Smooth muscle cell of the coronary artery (primary cell): ENCODE measurements around the gene SPANXN1. TPM values are rescaled to one million over a fixed set of nuclear protein-coding genes. Genes with fewer than 3 reads are reported as not detected.

Experiments used
- total RNA-seq: library from RNA; depleted of rRNA; stranded (reverse); fragments of >200 nt; gene quantifications from 2 replicates; pipeline ENCODE4 v1.2.3, GENCODE V29; 2014; ENCODE audit warnings: low replicate concordance

SPANXN1 gene
- not detected in 2 replicates for total RNA-seq

GRCh38 chrX:145247203-145247602 lies at the start of gene SPANXN1:
Gene SPANXN1 (plus strand): TSS chrX:145247503. CDS start chrX:145247587, 84 bp downstream.

